B cell (primary cell): Measurements from ENCODE around the gene SLC6A20. TPM values are rescaled to one million over a fixed set of nuclear protein-coding genes. Genes with fewer than 3 reads are reported as not detected.

Experiments used
- ATAC-seq: fragments of 200-7000 bp; cut with Tn5 transposase; one replicate; pipeline ENCODE4 v1.10.0; 2021; ENCODE audit warnings: low read depth, mild to moderate bottlenecking, moderate number of reproducible peaks, moderate library complexity
- CTCF ChIA-PET: fragments of 350-600 bp; sonication (Branson Sonifier 250); formaldehyde crosslinking; loops from one replicate; lab custom pipeline; 2021; ENCODE audit warnings: antibody characterized with exemption, inconsistent platforms; lab: Charles Lee
- POLR2A ChIA-PET: fragments of 350-600 bp; sonication (Branson Sonifier 250); formaldehyde crosslinking; loops from one replicate; lab custom pipeline; 2021; ENCODE audit warnings: antibody characterized with exemption; lab: Charles Lee
- DNase-seq: peaks from one replicate; pipeline ENCODE4 v3.0.0; 2013
- H2AFZ ChIP-seq: 2 replicates; pipeline ENCODE4 v1.6.1; 2012; ENCODE audit warnings: mild to moderate bottlenecking, low read depth, low read length; ENCODE audit not compliant: insufficient read depth, poor library complexity, severe bottlenecking
- H3K27ac ChIP-seq, 2 donors: 1 replicate in 1 of 2; 2 replicates in 1 of 2; pipeline ENCODE4 v1.5.1; 2012 to 2013; ENCODE audit warnings: low read length in 2 of 2, mild to moderate bottlenecking in 2 of 2, moderate library complexity in 1 of 2
- H3K27me3 ChIP-seq, 4 experiments: fragments of 200-600 bp in 1 of 4; sonication (generic) in 1 of 4; replicated peaks in 1 of 4; 1 replicate in 2 of 4; 2 replicates in 2 of 4; pipeline versions ENCODE4 v1.6.1 to v1.7.0; 2013 to 2016; ENCODE audit warnings: low read length in 3 of 4, mild to moderate bottlenecking in 2 of 4, mixed read lengths in 1 of 4, moderate library complexity in 1 of 4; ENCODE audit not compliant: insufficient read depth in 4 of 4, control insufficient read depth in 3 of 4; ENCODE audit errors: control extremely low read depth in 1 of 4
- H3K36me3 ChIP-seq, 2 experiments: replicated peaks in 1 of 2; 1 replicate in 1 of 2; 2 replicates in 1 of 2; pipeline versions ENCODE4 v1.6.1 to v1.7.1; 2013; ENCODE audit warnings: low read length in 1 of 2; ENCODE audit not compliant: insufficient read depth in 2 of 2, control insufficient read depth in 1 of 2; ENCODE audit errors: control extremely low read depth in 1 of 2, extremely low read depth in 1 of 2
- H3K4me1 ChIP-seq, 2 donors: fragments of 200-600 bp in 1 of 2; sonication (generic) in 1 of 2; 1 replicate in 1 of 2; 2 replicates in 1 of 2; pipeline versions ENCODE4 v1.5.1 to v1.6.1; 2013 to 2017; ENCODE audit warnings: low read length in 2 of 2; ENCODE audit not compliant: control insufficient read depth in 2 of 2, insufficient read depth in 2 of 2
- H3K4me2 ChIP-seq: replicated peaks from 2 replicates; pipeline ENCODE3; 2012; ENCODE audit warnings: mild to moderate bottlenecking, low read depth, low read length; ENCODE audit not compliant: poor library complexity, severe bottlenecking
- H3K4me3 ChIP-seq, 5 experiments: fragments of 200-600 bp in 1 of 5; sonication (generic) in 1 of 5; 1 replicate in 3 of 5; 2 replicates in 2 of 5; pipeline versions ENCODE4 v1.5.1 to v1.7.0; 2011 to 2016; ENCODE audit warnings: low read length in 4 of 5, mild to moderate bottlenecking in 4 of 5, low read depth in 2 of 5, control low read depth in 1 of 5, moderate library complexity in 1 of 5; ENCODE audit not compliant: insufficient read depth in 1 of 5; ENCODE audit errors: control extremely low read depth in 1 of 5, extremely low read depth in 1 of 5
- H3K79me2 ChIP-seq: fragments of 200-600 bp; sonication (generic); one replicate; pipeline ENCODE4 v1.6.0; 2016; ENCODE audit warnings: low read length; ENCODE audit not compliant: control insufficient read depth, insufficient read depth
- H3K9ac ChIP-seq: fragments of 200-600 bp; sonication (generic); 2 replicates; pipeline ENCODE4 v1.6.1; 2017; ENCODE audit warnings: mild to moderate bottlenecking, low read length, moderate library complexity
- H3K9me3 ChIP-seq, 3 donors: one replicate each; pipeline versions ENCODE4 v1.6.1 to v1.7.1; 2013; ENCODE audit warnings: low read length in 2 of 3; ENCODE audit not compliant: control insufficient read depth in 2 of 3, insufficient read depth in 1 of 3; ENCODE audit errors: control extremely low read depth in 1 of 3
- H4K20me1 ChIP-seq: 2 replicates; pipeline ENCODE4 v1.6.0; 2012; ENCODE audit warnings: mild to moderate bottlenecking, low read length; ENCODE audit not compliant: insufficient read depth, control insufficient read depth, poor library complexity, severe bottlenecking
- H3K27ac Mint-ChIP-seq: one replicate; pipeline ENCODE4 v1.8.0; 2021; ENCODE audit warnings: mixed read lengths
- H3K27me3 Mint-ChIP-seq: one replicate; pipeline ENCODE4 v1.8.0; 2021; ENCODE audit warnings: mixed read lengths
- H3K4me1 Mint-ChIP-seq: one replicate; pipeline ENCODE4 v1.8.0; 2021; ENCODE audit warnings: mixed read lengths
- H3K4me3 Mint-ChIP-seq: one replicate; pipeline ENCODE4 v1.8.0; 2021; ENCODE audit warnings: mixed read lengths
- H3K9me3 Mint-ChIP-seq: one replicate; pipeline ENCODE4 v1.8.0; 2022; ENCODE audit warnings: mixed read lengths; ENCODE audit not compliant: insufficient read depth
- CTCF ChIP-seq: fragments of 200-600 bp; IDR thresholded peaks from one replicate; pipeline ENCODE4 v1.8.0; 2022; ENCODE audit warnings: antibody characterized with exemption, mild to moderate bottlenecking
- EZH2 ChIP-seq: IDR thresholded peaks from 2 replicates; pipeline ENCODE4 v1.6.1; 2012; ENCODE audit warnings: borderline replicate concordance, low read depth, mild to moderate bottlenecking, moderate library complexity, low read length; ENCODE audit not compliant: insufficient read depth, poor library complexity, severe bottlenecking
- WGBS: methylation state at CpG from one replicate; pipeline ENCODE4 v1.1.5; 2013; ENCODE audit warnings: missing lambda C conversion rate; ENCODE audit not compliant: insufficient coverage; 5-methylcytosine and 5-hydroxymethylcytosine counted together
- intact Hi-C: fragments of 100-400 bp; cut with micrococcal nuclease; formaldehyde crosslinking; loops from one replicate; pipeline ENCODE4 v1.10.0; 2022
- polyA plus RNA-seq: library from polyadenylated mRNA; depleted of rRNA; stranded (reverse); fragments of >200 nt; gene quantifications from 2 replicates; pipeline ENCODE4 v1.2.3, GENCODE V29; 2012
- total RNA-seq, 2 donors: library from RNA; stranded (reverse); fragments of 120-200 nt in 1 of 2; gene quantifications; 1 replicate in 1 of 2; 2 replicates in 1 of 2; pipeline versions ENCODE4 v1.2.3 to v1.2.4, GENCODE V29; 2013 to 2022

SLC6A20 gene
- total and polyA plus RNA-seq, 2 donors (not counting 1 experiment from before 2014, with no cell fraction given): 0.32 TPM; not detected in 1

DNA sequence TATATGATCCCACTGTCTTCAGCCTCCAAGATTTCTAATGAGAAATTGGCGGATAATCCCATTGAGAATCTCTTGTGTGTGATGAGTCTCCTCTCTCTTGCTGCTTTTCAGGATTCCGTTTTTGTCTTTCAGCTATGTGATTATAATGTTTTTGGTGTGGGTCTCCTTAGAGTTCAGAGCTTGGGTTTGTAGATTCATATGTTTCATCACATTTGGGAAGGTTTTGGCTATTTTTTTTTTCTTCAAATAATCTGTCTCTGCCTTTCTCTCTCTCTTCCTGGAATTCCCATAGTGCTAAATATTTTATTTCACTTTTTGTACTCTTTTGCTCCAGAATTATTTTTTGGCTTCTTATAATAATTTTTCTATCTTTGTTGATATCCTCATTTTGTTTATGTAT, 66.7 kb downstream of the SLC6A20 start:
- TF ChIP-seq EZH2 (no peak), CTCF (no peak)
- peak overlapping the region; percentile 29 for H3K27ac Mint-ChIP-seq
- Histone ChIP-seq H3K4me2 (no peak overlapping the region), H3K4me1 (peaks cover 6 to 9% of the 10 kb centered on the region in 2 donors), H4K20me1 (peaks cover 5% of the 10 kb centered on the region), H3K27ac (no peak overlapping the region), H3K9me3 (no peaks in the 10 kb centered on the region), H3K36me3 (peaks cover 17 to 49% of the 10 kb centered on the region in 2 experiments), H2AFZ (no peak overlapping the region), H3K79me2 (peaks cover 9% of the 10 kb centered on the region), H3K9ac (no peak overlapping the region), H3K4me3 (no peak overlapping the region), H3K27me3 (no peaks in the 10 kb centered on the region)
- ChIA-PET CTCF (no interaction called here), POLR2A (no interaction called here)
- H3K4me3 Mint-ChIP-seq: no peak overlapping the region
- H3K27me3 Mint-ChIP-seq: no peaks in the 10 kb centered on the region
- no peaks in the 10 kb centered on the region for H3K9me3 Mint-ChIP-seq
- DNase-seq (no peak), ATAC-seq (no peak)
- intact Hi-C loops: no loop called here
- no CpG with 5 or more reads among the region's 2 CpGs for WGBS
- peaks cover 22% of the 10 kb centered on the region for H3K4me1 Mint-ChIP-seq

DNA sequence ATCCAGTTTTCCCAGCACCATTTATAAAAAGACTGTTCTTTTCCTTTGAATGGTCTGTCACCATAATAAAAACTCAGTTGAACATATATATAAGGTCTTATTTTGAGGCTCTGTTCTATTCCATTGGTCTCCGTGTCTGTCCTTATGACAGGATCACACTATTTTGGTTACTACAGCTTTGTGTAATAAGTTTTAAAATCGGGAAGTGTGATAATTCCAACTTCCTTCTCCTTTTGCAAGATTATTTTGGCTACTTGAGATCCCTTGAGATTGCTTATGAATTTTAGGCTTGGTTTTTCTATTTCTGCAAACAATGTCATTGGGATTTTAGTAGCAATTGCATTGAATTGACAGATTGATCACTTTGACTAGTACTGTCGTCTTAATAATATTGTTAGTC, 71.4 kb downstream of the SLC6A20 start:
- no peaks in the 10 kb centered on the region for H4K20me1 ChIP-seq
- no peaks in the 10 kb centered on the region for H3K27me3 ChIP-seq
- no peaks in the 10 kb centered on the region for H3K9me3 Mint-ChIP-seq
- no peak overlapping the region for H3K4me3 ChIP-seq
- H3K36me3 ChIP-seq: peaks cover 8 to 40% of the 10 kb centered on the region in 2 experiments
- H3K9me3 ChIP-seq: no peaks in the 10 kb centered on the region
- H3K9ac ChIP-seq: no peak overlapping the region
- ChIA-PET POLR2A (no interaction called here), CTCF (no interaction called here)
- intact Hi-C loops: no loop called here
- H2AFZ ChIP-seq: no peak overlapping the region
- H3K4me1 Mint-ChIP-seq: peaks cover 11% of the 10 kb centered on the region
- H3K27ac ChIP-seq: no peak overlapping the region
- TF ChIP-seq CTCF (no peak), EZH2 (no peak)
- no peak overlapping the region for H3K27ac Mint-ChIP-seq
- H3K79me2 ChIP-seq: peaks cover 9% of the 10 kb centered on the region
- ATAC-seq (no peak), DNase-seq (no peak)
- no peak overlapping the region for H3K4me2 ChIP-seq
- H3K27me3 Mint-ChIP-seq: no peaks in the 10 kb centered on the region
- no CpG with 5 or more reads among the region's 3 CpGs for WGBS
- no peak overlapping the region for H3K4me3 Mint-ChIP-seq
- H3K4me1 ChIP-seq: no peaks in the 10 kb centered on the region
